Esophagus muscularis mucosa (tissue), 4 donors: ENCODE results near the gene PEX11A. TPM values are rescaled to one million over a fixed set of nuclear protein-coding genes. Genes with fewer than 3 reads are reported as not detected.

Experiments
- DNase-seq: peaks from one replicate; pipeline ENCODE4 v3.0.0-alpha.2; 2017; ENCODE audit errors: extremely low spot score
- H3K27ac ChIP-seq, 4 donors: fragments of 200-600 bp; sonication (generic); replicated peaks in 1 of 4; 1 replicate in 3 of 4; 2 replicates in 1 of 4; pipeline ENCODE4 v1.5.1; 2016 to 2019; ENCODE audit warnings: mild to moderate bottlenecking in 1 of 4
- H3K27me3 ChIP-seq, 4 donors: fragments of 200-600 bp; sonication (generic); one replicate each; pipeline versions ENCODE4 v1.5.1 to v1.6.0; 2016 to 2019
- H3K36me3 ChIP-seq, 4 donors: fragments of 200-600 bp; sonication (generic); one replicate each; pipeline ENCODE4 v1.5.1; 2016 to 2019
- H3K4me1 ChIP-seq, 4 donors: fragments of 200-600 bp; sonication (generic); one replicate each; pipeline ENCODE4 v1.5.1; 2016 to 2019
- H3K4me3 ChIP-seq, 4 donors: fragments of 200-600 bp; sonication (generic); 1 replicate in 2 of 4; 2 replicates in 2 of 4; pipeline ENCODE4 v1.5.1; 2016 to 2019; ENCODE audit warnings: mild to moderate bottlenecking in 4 of 4, moderate library complexity in 1 of 4
- H3K9me3 ChIP-seq, 4 donors: fragments of 200-600 bp; sonication (generic); 1 replicate in 3 of 4; 2 replicates in 1 of 4; pipeline ENCODE4 v1.5.1; 2016 to 2019
- EP300 ChIP-seq: sonication (generic); formaldehyde crosslinking; IDR thresholded peaks from one replicate; pipeline ENCODE4 v1.6.1; 2017; ENCODE audit warnings: antibody characterized with exemption
- POLR2A ChIP-seq: fragments of 450-650 bp; IDR thresholded peaks from one replicate; pipeline ENCODE4 v1.6.1; 2017; ENCODE audit warnings: antibody characterized with exemption, moderate library complexity, mild to moderate bottlenecking, low read depth
- POLR2AphosphoS5 ChIP-seq, 2 donors: sonication (generic); formaldehyde crosslinking; IDR thresholded peaks; one replicate each; pipeline ENCODE4 v1.6.1; 2017; ENCODE audit warnings: antibody characterized with exemption in 2 of 2
- WGBS: methylation state at CpG from one replicate; pipeline ENCODE4 v1.1.5; 2018; 5-methylcytosine and 5-hydroxymethylcytosine counted together
- intact Hi-C: fragments of 100-400 bp; cut with DNase I; formaldehyde crosslinking; loops from one replicate; pipeline ENCODE4 v1.15.1; 2023
- total RNA-seq, 4 donors: library from RNA; depleted of rRNA; stranded (reverse); fragments of >200 nt; gene quantifications; one replicate each; pipeline versions ENCODE4 v1.1.0 to v1.2.1, GENCODE V29; 2016
- TF ChIP-seq, protein P1 (sequence below), 3 experiments: fragments of 200-600 bp in 2 of 3; fragments of 450-650 bp in 1 of 3; sonication (generic) in 2 of 3; IDR thresholded peaks; one replicate each; pipeline ENCODE4 v1.5.1; 2017 to 2019; ENCODE audit warnings: antibody characterized with exemption in 3 of 3, mild to moderate bottlenecking in 2 of 3, moderate library complexity in 1 of 3

The PEX11A gene
- total RNA-seq, 4 donors from 2014 or later = 10.8 to 20.2 (median 15.4) TPM

DNA sequence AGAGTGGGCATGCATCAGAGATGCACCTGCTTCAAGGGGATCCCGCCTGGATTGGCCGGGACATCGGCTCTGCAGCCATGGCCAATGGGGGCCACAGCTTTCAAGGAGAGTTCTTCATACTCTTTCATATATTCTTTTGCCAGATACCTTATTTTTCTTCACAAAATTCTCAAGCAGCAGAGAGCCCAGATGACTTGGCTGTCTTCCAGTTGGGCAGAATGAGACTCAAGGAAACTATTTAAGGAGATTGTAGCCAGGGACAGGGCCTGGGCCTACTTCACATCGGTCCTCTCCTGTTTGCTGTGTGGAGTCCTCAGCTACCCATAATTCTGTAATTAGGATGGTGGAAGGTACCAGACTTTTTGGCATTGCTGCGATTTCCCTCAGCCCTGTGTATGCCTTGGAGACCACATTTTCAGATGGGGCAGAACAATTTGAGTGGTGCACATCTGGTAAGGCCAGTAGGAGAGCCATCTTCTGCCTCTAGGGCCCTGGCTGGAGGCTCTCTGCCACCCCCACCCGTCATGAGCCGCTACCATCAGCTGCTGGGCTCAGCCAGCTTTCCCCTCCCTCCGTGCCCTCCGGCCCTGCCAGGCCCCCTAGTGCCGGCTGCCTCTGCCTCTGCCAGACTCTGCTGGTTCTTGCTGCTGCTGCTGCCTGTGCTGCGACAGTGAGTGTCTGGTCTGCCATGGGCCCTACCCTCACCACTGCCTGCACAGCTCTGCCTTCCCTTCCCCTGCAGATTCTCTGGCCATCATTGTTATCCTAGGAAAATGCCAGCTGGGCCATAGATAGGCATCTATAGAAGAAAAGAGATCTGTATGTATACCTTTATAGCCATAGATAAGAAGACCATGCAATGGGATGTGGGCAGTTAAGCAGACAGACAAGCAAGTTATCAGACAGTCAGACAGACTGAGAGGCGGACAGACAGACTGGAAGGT, 18.1 kb downstream of the PEX11A start:
- no peak for DNase-seq
- WGBS = 87% methylated on average over 10 of the region's 12 CpGs
- Histone ChIP-seq H3K27me3 (no peaks in the 10 kb centered on the region), H3K9me3 (no peaks in the 10 kb centered on the region), H3K4me3 (no peak overlapping the region), H3K27ac (peak overlapping the region; percentile 7 to 57 (median 32)), H3K4me1 (peaks cover 4 to 23% (median 17%) of the 10 kb centered on the region in 4 donors), H3K36me3 (no peaks in the 10 kb centered on the region)
- TF ChIP-seq, protein P1, sequence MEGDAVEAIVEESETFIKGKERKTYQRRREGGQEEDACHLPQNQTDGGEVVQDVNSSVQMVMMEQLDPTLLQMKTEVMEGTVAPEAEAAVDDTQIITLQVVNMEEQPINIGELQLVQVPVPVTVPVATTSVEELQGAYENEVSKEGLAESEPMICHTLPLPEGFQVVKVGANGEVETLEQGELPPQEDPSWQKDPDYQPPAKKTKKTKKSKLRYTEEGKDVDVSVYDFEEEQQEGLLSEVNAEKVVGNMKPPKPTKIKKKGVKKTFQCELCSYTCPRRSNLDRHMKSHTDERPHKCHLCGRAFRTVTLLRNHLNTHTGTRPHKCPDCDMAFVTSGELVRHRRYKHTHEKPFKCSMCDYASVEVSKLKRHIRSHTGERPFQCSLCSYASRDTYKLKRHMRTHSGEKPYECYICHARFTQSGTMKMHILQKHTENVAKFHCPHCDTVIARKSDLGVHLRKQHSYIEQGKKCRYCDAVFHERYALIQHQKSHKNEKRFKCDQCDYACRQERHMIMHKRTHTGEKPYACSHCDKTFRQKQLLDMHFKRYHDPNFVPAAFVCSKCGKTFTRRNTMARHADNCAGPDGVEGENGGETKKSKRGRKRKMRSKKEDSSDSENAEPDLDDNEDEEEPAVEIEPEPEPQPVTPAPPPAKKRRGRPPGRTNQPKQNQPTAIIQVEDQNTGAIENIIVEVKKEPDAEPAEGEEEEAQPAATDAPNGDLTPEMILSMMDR (IDR thresholded peaks at IDR 0.05) = no peak
- TF ChIP-seq POLR2AphosphoS5 (IDR thresholded peaks at IDR 0.05) (peak in 1 of 2 donors; percentile 6), POLR2A (no peak)
- intact Hi-C loops = no loop called here

GRCh38 chr15:89671687-89672086, 18.9 kb downstream of the PEX11A start:
- no peak for DNase-seq
- TF ChIP-seq, protein P1 (IDR thresholded peaks at IDR 0.05) = no peak
- TF ChIP-seq POLR2A (no peak), EP300 (no peak), POLR2AphosphoS5 (IDR thresholded peaks at IDR 0.05) (no peak)
- 70% methylated on average over 1 of the region's 4 CpGs for WGBS
- Histone ChIP-seq H3K4me1 (peaks cover 4 to 23% (median 17%) of the 10 kb centered on the region in 4 donors), H3K27ac (peak overlapping the region in 1 of 4 donors; percentile 57), H3K4me3 (no peak overlapping the region), H3K27me3 (no peaks in the 10 kb centered on the region), H3K36me3 (no peaks in the 10 kb centered on the region), H3K9me3 (no peaks in the 10 kb centered on the region)
- intact Hi-C loops = no loop called here

- 93% methylated on average over 10 of the region's 12 CpGs for WGBS
- TF ChIP-seq, protein P1 (IDR thresholded peaks at IDR 0.05) = no peak
- TF ChIP-seq POLR2AphosphoS5 (IDR thresholded peaks at IDR 0.05) = no peak
- TF ChIP-seq EP300 = no peak
- no peak for TF ChIP-seq POLR2A
- Histone ChIP-seq H3K9me3 (no peaks in the 10 kb centered on the region), H3K27ac (peak overlapping the region in 1 of 4 donors; percentile 57), H3K4me3 (no peak overlapping the region), H3K4me1 (peaks cover 4 to 28% (median 18%) of the 10 kb centered on the region in 4 donors), H3K27me3 (no peaks in the 10 kb centered on the region), H3K36me3 (no peaks in the 10 kb centered on the region)
- intact Hi-C loops = no loop called here
- DNase-seq = no peak
Observed at GRCh38 chr15:89670971-89671560, 19.5 kb downstream of the PEX11A start.

GRCh38 chr15:89669941-89670340, 20.6 kb downstream of the PEX11A start:
- H3K27ac ChIP-seq = no peak overlapping the region

More at GRCh38 chr15:89669941-89670340, 20.6 kb downstream of the PEX11A start:
- intact Hi-C loops = no loop called here
- Histone ChIP-seq H3K9me3 (no peaks in the 10 kb centered on the region), H3K36me3 (no peaks in the 10 kb centered on the region), H3K4me3 (no peak overlapping the region), H3K4me1 (peaks cover 13 to 37% (median 28%) of the 10 kb centered on the region in 4 donors), H3K27me3 (no peaks in the 10 kb centered on the region)
- no peak for DNase-seq
- no peak for TF ChIP-seq POLR2AphosphoS5 (IDR thresholded peaks at IDR 0.05)
- TF ChIP-seq EP300 = no peak
- TF ChIP-seq, protein P1 (IDR thresholded peaks at IDR 0.05) = no peak
- TF ChIP-seq POLR2A = no peak
- WGBS = 95% methylated on average over 15 of the region's 15 CpGs
